Measurements from ENCODE around the gene FCHSD2.

GRCh38 chr11:72792437-72793021, 349.6 kb downstream of the FCHSD2 start:
- TF ChIP-seq POLR2A (IDR thresholded peaks at IDR 0.05; ENCODE audit: low read depth): no peak
- TF ChIP-seq EP300 (IDR thresholded peaks at IDR 0.05): no peak
- TF ChIP-seq CTCF (IDR thresholded peaks at IDR 0.05): no peak
- TF ChIP-seq POLR2AphosphoS5 (IDR thresholded peaks at IDR 0.05): no peak
